Putamen (tissue), 1 donor: ENCODE data around the gene CNTN5.

Source experiments
- DNase-seq: peaks from one replicate; pipeline ENCODE4 v3.0.0-alpha.2; 2016; ENCODE audit warnings: low spot score

CNTN5 gene

GRCh38 chr11:99170591-99170990 is 149.8 kb downstream of the CNTN5 start:
- no peak for DNase-seq

DNA sequence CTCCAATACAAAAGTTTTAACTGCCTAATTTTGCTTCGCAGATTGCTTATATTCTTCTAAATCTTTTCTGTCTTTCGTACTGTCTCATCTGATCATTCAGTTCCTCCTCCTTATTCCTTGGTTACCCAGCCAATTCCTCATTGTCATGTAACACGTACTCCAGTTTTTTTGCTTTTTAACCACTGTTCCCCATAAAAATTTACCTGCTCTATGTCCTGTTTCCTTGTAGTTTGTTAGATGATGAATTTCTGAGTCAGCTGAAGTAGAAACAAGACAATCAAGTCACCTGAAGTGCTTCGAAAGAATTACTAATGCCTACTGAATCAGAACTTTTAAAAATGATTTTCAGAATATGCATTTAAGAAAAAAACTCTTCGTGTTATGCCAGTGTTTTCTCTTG is 150.6 kb downstream of the CNTN5 start:
- no peak for DNase-seq

DNA sequence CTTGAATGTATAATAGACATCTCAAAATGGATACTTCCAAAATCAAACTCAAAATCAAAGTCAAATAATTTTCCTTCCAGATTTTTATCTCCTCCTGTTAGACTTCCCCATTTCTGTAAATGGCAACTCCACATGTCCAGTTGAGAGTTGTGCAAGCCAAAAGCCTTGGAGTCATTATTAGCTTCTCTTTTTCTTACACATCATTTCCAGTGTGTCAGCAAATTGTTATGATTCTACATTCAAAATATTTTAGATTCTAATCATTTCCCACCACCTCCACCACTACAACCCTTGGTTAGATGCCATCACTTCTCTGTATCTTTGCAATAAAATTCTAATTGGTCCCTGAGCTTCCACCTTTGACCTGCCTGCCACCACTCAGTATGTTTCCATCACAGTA is 155.7 kb downstream of the CNTN5 start:
- no peak for DNase-seq

DNA sequence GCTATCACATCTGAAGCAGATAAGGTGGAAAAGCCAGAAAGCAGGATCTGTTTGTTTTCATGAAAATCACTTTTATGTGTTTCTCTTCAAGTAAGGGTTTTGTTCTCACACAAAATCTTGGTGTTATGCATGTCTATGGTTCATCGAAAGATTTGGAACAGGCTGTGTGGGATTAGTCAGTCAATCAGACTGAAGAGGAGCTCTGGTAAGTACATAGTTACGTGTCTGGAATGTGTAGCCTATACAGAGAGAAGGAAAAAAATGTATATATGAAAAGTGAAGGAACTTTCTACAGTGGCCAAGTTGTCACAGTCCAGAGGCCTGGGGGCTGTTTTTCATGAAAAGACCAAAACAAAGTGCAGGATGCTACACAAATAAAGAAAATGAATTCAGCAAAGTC is 156.7 kb downstream of the CNTN5 start:
- DNase-seq = no peak

- DNase-seq = no peak
Observed at GRCh38 chr11:99184146-99184545, 163.4 kb downstream of the CNTN5 start.

- no peak for DNase-seq
Observed at GRCh38 chr11:99188221-99188620, 167.5 kb downstream of the CNTN5 start.

- DNase-seq = no peak
Observed at GRCh38 chr11:99192716-99193115, 172.0 kb downstream of the CNTN5 start.

GRCh38 chr11:99197477-99197876 is 176.7 kb downstream of the CNTN5 start:
- no peak for DNase-seq

DNA sequence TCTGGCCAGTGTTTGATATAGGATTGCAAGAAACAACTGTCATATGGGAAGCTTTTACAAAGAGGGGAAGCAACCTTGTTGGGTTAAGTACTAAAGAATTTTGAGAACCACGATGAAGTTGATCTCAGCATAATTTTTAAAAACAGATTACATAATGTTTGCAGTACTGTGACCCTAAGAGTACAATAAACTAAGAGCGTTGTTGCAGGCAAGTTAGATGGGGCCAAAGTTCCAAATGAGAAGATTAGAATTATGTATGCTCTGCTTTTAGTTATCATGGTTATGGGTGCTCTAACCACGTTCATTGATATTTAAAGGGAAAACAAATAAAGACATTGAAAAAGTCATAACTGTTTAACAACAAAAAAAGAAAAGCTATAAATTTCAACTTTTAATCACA is 177.5 kb downstream of the CNTN5 start:
- no peak for DNase-seq

DNA sequence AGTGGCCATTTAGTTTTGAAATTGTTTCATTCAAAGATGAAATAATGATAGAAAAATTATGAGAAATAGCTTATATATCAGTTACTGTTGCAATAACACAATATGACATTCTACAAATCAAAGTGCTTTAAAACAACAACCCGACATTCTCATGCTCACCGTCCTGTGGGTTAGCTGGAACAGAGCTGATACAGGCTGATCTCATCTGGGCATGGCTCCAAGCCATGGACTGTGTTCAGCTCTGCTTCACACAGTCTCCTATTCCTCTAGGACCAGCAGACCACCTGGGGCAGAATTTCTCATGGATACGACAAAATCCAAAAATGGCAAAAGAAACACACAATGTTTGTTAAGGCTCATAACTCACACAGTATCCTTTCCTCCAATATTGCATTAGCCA is 178.6 kb downstream of the CNTN5 start:
- DNase-seq = no peak

DNA sequence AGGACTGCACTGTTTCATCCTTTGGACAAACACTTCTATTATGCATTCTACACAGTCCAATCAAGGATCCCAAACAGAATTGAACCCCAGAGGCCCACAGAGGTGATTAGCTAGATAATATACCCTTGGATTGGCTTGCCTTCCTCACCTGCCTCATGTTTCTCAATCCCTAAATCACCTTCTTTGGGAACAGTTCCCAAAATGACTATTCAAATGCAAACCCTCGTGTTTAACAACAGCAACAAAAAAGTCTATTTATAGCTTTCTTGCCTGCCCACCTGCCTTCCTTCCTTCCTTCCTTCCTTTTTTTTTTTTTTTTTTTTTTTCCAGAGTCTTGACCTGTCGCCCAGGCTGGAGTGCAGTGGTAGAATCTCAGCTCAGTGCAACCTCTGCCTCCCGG is 180.0 kb downstream of the CNTN5 start:
- DNase-seq = no peak

DNA sequence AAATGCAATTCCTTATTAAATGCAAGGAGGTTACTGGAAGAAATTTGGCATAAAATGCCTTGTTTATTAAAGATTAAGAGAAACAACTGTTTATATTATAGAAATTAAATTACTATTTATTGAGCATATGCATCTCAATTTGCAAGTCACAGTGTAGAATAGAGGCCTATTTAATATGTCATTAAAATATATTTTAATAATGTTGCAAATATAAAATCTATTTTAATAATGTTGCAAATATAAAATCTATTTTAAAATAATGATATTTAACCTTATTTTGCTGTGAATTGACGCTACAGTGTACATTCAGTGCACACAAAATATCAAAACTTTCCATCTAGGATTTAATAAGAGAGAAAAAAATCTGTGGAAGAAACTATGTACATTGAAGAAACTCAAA is 188.1 kb downstream of the CNTN5 start:
- DNase-seq = no peak

DNA sequence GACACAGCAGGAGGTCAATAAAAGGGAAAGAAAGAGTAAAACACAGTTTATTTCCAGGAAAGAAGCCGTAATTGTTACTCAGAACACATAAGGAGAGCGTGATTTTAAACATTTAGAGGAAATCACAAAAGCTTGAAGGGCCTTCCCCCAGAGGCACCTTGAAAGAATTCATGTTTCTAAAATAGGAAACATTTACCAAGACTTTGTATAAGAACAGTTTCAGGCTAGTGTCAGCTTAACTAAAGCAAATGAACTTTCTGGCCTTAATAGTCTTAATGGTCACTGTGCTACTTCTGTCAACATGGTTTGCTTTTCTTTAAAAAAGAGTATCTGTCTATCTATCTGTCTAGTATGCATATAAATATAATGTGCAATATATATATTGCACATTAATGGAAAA is 208.8 kb downstream of the CNTN5 start:
- no peak for DNase-seq

- no peak for DNase-seq
Observed at GRCh38 chr11:99234534-99234933, 213.8 kb downstream of the CNTN5 start.

DNA sequence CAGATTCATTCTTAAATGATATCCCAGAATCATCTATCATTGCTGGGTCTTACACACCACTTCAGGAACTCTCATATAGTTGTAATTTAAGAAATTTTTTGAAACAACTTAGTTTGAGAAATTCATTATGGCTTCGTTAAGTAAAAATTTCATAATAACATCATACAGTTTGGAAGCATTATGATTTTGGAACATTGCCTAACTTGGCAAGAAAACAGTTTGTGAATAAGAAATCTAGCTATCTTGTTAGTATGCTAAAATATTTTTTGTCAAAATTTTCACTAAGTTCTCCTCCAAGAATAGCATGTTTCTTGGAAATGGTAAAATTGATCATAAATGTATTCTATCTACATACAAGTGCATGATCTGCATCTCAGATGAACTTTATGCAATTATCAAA is 217.7 kb downstream of the CNTN5 start:
- no peak for DNase-seq

- DNase-seq = no peak
Observed at GRCh38 chr11:99240192-99241030, 219.7 kb downstream of the CNTN5 start.

GRCh38 chr11:99241066-99241465 is 220.3 kb downstream of the CNTN5 start:
- no peak for DNase-seq

- no peak for DNase-seq
Observed at GRCh38 chr11:99244613-99245012, 223.9 kb downstream of the CNTN5 start.

GRCh38 chr11:99246199-99246598 is 225.4 kb downstream of the CNTN5 start:
- no peak for DNase-seq

GRCh38 chr11:99256614-99257013 is 235.9 kb downstream of the CNTN5 start:
- DNase-seq = no peak

DNA sequence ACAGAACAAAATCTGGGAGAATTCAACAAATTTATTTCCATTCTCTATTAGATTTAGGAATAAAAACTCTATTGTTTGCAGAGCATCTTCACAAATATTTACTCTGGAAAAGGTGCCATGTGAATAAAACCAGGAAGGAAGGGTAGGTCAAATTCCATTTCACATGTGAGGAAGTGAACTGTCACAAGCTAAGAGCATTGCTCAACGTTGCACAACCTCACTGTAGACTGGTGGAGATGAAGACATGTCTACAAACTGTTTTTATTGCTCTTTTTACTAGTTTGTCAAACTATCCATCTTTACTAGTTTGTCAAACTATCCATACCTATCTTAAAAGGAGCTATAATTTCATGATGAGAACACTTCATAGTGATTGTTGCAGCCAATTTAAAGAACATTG is 236.4 kb downstream of the CNTN5 start:
- no peak for DNase-seq

- no peak for DNase-seq
Observed at GRCh38 chr11:99260696-99261095, 239.9 kb downstream of the CNTN5 start.

GRCh38 chr11:99268886-99269285 is 248.1 kb downstream of the CNTN5 start:
- no peak for DNase-seq

- no peak for DNase-seq
Observed at GRCh38 chr11:99271527-99271926, 250.8 kb downstream of the CNTN5 start.
